ENCODE data around the gene SPART.
"Not testable (repeated sequence)": the region's sequence is repeated elsewhere in the genome, so short reads cannot be mapped to it uniquely, and the experiment has no call there.

The SPART gene

DNA sequence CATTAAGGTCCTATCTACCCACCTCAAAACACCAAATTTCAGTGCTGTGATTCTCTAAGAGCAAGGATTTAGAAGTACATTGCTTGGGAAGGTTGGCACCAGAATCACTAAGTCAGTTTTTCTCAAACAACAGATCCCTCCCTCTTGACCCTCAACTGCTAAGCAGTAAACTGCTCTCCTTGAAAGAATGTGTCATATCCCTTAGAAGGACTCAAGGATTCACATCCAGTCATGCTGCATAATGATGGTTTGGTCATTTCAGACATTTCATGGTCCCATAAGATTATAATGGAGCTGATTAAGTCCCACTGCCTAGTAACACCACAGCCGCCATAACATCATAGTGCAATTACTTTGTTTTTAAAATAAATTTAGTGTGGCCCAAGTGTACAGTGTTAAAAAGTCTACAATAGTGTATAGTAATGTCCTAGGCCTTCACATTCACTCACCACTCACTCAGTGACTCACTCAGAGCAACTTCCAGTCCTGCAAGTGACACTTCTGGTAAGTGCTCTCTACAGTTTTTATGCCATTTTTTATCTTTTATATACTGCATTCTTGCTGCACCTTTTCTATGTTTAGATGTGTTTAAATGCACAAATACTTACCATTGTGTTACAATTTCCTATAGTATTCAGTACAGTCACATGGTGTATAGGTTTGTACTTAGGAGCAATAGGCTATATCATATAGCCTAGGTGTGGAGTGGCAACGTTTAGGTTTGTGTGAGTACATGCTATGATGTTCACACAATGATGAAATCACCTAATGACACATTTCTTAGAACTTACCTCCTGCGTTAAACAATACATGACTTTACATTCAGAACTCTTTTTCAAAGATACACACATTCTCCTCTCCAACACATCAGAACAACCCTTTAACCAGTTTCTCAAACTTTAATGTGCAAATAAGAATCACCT is 32.9 kb downstream of the SPART start:
- Histone ChIP-seq H2AFZ (no peak overlapping the region), H3K36me3 (ENCODE audit: control insufficient read depth, insufficient read depth, low read length) (no peaks in the 10 kb centered on the region), H3K4me2 (ENCODE audit: low read length) (no peak overlapping the region), H3K27ac (no peak overlapping the region), H3K27me3 (ENCODE audit: control insufficient read depth, insufficient read depth, low read length) (no peaks in the 10 kb centered on the region), H3K9ac (no peak overlapping the region), H3K9me3 (ENCODE audit: control insufficient read depth, low read length) (no peaks in the 10 kb centered on the region), H3K4me3 (ENCODE audit: low read depth, low read length) (no peak overlapping the region), H3K4me1 (no peaks in the 10 kb centered on the region), H3K79me2 (no peaks in the 10 kb centered on the region)
- TF ChIP-seq, protein P1, sequence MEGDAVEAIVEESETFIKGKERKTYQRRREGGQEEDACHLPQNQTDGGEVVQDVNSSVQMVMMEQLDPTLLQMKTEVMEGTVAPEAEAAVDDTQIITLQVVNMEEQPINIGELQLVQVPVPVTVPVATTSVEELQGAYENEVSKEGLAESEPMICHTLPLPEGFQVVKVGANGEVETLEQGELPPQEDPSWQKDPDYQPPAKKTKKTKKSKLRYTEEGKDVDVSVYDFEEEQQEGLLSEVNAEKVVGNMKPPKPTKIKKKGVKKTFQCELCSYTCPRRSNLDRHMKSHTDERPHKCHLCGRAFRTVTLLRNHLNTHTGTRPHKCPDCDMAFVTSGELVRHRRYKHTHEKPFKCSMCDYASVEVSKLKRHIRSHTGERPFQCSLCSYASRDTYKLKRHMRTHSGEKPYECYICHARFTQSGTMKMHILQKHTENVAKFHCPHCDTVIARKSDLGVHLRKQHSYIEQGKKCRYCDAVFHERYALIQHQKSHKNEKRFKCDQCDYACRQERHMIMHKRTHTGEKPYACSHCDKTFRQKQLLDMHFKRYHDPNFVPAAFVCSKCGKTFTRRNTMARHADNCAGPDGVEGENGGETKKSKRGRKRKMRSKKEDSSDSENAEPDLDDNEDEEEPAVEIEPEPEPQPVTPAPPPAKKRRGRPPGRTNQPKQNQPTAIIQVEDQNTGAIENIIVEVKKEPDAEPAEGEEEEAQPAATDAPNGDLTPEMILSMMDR (IDR thresholded peaks at IDR 0.05) = no peak

DNA sequence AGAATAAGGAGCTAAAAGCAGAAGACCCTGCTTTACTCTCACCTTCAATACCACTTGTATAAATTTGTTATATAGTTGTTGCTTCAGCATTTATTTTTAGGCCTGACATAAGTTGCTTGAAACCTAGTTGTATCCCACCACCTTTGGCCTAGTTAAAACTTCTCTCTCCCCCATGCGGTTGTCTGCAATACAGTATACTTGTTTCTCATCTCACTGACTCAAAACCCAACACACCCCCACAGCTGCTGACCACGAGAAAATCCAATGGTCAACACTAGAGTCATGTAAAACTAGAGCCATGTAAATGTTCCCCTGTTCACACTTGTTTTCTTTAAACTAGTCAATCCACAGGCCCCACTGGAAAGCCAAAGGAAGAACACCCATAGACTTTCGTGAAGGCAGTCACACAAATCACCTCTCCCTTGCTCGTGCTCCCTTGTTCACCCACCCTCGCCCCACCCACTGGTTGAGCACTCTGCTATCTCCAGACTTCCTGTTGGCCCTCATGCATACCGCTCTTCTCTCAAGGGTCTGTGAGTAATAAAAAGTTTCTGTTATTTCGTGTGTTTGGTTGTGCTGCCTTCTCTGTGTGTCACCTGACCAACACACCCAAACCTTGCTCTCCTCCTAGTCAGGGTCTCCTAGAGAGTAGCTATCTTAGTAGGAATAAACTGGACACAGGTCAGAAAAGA is 35.6 kb downstream of the SPART start:
- Histone ChIP-seq H3K79me2 (no peaks in the 10 kb centered on the region), H3K4me2 (ENCODE audit: low read length) (no peak overlapping the region), H3K27me3 (ENCODE audit: control insufficient read depth, insufficient read depth, low read length) (no peaks in the 10 kb centered on the region), H3K27ac (no peak overlapping the region), H3K9ac (no peak overlapping the region), H3K9me3 (ENCODE audit: control insufficient read depth, low read length) (no peaks in the 10 kb centered on the region), H3K4me3 (ENCODE audit: low read depth, low read length) (no peak overlapping the region), H3K4me1 (no peaks in the 10 kb centered on the region), H2AFZ (no peak overlapping the region), H3K36me3 (ENCODE audit: control insufficient read depth, insufficient read depth, low read length) (no peaks in the 10 kb centered on the region)
- TF ChIP-seq, protein P1 (IDR thresholded peaks at IDR 0.05) = no peak

DNA sequence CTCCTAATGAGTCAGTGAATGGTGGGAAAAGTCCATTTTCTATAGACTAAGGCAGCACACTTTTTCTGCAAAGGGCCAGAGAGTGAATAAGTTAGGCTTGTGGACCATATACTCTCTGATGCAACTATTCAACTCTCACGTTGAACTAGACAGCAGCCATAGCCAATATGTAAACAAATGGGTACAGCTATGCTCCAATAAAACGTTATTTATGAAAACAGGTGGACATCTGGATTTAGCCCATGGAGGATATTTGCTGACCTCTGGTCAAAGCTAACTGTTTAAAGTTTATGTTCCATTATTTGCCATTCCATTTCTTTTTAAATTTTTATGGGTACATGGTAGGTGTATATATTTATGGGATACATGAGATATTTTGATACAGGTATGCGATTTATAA is 43.9 kb downstream of the SPART start:
- no peak overlapping the region for H3K4me3 ChIP-seq (ENCODE audit: low read depth, low read length)
- no peaks in the 10 kb centered on the region for H3K27me3 ChIP-seq (ENCODE audit: control insufficient read depth, insufficient read depth, low read length)
- H3K9me3 ChIP-seq (ENCODE audit: control insufficient read depth, low read length) = no peaks in the 10 kb centered on the region
- H3K9ac ChIP-seq = no peak overlapping the region
- H3K36me3 ChIP-seq (ENCODE audit: control insufficient read depth, insufficient read depth, low read length) = no peaks in the 10 kb centered on the region
- TF ChIP-seq, protein P1 (IDR thresholded peaks at IDR 0.05) = no peak
- H3K27ac ChIP-seq = no peak overlapping the region
- no peaks in the 10 kb centered on the region for H3K4me1 ChIP-seq
- H3K79me2 ChIP-seq = no peaks in the 10 kb centered on the region
- H3K4me2 ChIP-seq (ENCODE audit: low read length) = no peak overlapping the region
- H2AFZ ChIP-seq = no peak overlapping the region

DNA sequence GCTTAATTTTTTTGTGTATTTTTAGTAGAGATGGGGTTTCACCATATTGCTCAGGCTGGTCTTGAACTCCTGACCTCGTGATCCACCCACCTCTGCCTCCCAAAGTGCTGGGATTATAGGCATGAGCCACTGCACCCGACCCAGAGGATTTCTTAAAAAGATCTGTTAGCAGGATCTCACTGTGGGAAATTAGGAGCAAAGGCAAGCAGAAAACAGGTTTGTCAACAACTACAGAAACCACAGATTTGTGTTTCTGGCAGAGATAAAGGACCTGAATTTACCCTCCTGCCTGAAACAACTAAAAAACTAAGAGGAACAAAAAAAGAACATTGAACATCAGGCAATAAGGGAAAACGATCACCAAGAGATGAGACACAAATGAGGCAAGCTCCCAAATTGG is 46.7 kb downstream of the SPART start:
- H3K9me3 ChIP-seq (ENCODE audit: control insufficient read depth, low read length); H2AFZ ChIP-seq; H3K27me3 ChIP-seq (ENCODE audit: control insufficient read depth, insufficient read depth, low read length); H3K4me2 ChIP-seq (ENCODE audit: low read length); H3K36me3 ChIP-seq (ENCODE audit: control insufficient read depth, insufficient read depth, low read length); H3K27ac ChIP-seq; H3K4me1 ChIP-seq; H3K9ac ChIP-seq; H3K79me2 ChIP-seq; H3K4me3 ChIP-seq (ENCODE audit: low read depth, low read length): not testable (repeated sequence)

DNA sequence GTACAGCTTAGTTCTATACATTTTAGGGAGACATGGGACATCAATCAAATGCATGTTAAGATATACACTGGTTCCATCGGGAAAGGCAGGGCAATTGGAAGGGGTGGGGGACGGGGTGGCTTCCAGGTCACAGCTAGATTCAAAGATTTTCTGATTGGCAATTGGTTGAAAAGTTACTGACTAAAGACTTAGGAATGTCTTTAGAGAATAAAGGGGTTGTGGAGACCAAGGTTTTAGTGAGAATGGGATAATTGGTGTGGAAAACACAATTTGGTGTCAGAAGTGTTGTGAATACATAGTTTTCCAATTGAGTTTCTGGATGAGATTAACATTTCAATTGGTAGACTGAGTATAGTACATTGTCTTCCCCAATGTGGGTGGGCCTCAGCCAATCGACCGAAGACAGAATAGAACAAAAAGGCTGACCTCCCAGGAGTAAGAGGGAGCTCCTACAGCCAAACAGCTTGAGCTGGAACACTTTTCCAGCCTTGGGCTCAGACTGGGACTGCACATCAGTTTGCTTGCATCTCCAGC is 47.6 kb downstream of the SPART start:
- Histone ChIP-seq H3K4me1 (no peaks in the 10 kb centered on the region), H3K4me3 (ENCODE audit: low read depth, low read length) (peak overlapping the region; percentile 58), H3K79me2 (no peaks in the 10 kb centered on the region), H3K4me2 (ENCODE audit: low read length) (peak overlapping the region; percentile 94), H3K36me3 (ENCODE audit: control insufficient read depth, insufficient read depth, low read length) (no peaks in the 10 kb centered on the region), H3K9ac (no peak overlapping the region), H3K27me3 (ENCODE audit: control insufficient read depth, insufficient read depth, low read length) (no peaks in the 10 kb centered on the region), H3K9me3 (ENCODE audit: control insufficient read depth, low read length) (no peaks in the 10 kb centered on the region), H3K27ac (no peak overlapping the region), H2AFZ (peak overlapping the region; percentile 92)
- TF ChIP-seq, protein P1 (IDR thresholded peaks at IDR 0.05) = no peak
